Transverse colon (tissue), 4 donors: ENCODE results near the gene GRAP2. TPM values are rescaled to one million over a fixed set of nuclear protein-coding genes. Genes with fewer than 3 reads are reported as not detected.
A peak's percentile ranks its signal among the peaks of the same experiment; 100 is the strongest.

Source experiments
- DNase-seq: peaks from one replicate; pipeline ENCODE4 v3.0.0-alpha.2; 2019
- H3K27ac ChIP-seq, 4 donors: fragments of 200-600 bp; sonication (generic); 2 replicates each; pipeline ENCODE4 v1.5.1; 2016 to 2018; ENCODE audit warnings: inconsistent platforms in 4 of 4
- H3K27me3 ChIP-seq: fragments of 200-600 bp; sonication (generic); 2 replicates; pipeline ENCODE4 v1.5.1; 2017; ENCODE audit warnings: inconsistent platforms
- H3K36me3 ChIP-seq, 4 donors: fragments of 200-600 bp; sonication (generic); 2 replicates each; pipeline ENCODE4 v1.5.1; 2017 to 2019; ENCODE audit warnings: inconsistent platforms in 4 of 4
- H3K4me1 ChIP-seq, 4 donors: fragments of 200-600 bp; sonication (generic); 2 replicates each; pipeline ENCODE4 v1.5.1; 2017 to 2020; ENCODE audit warnings: inconsistent platforms in 4 of 4
- H3K4me3 ChIP-seq, 4 donors: fragments of 200-600 bp; sonication (generic); 1 replicate in 1 of 4; 2 replicates in 3 of 4; pipeline versions ENCODE4 v1.5.1 to v1.6.1; 2017 to 2019; ENCODE audit warnings: inconsistent platforms in 4 of 4
- H3K9me3 ChIP-seq, 2 donors: fragments of 200-600 bp; sonication (generic); 2 replicates each; pipeline ENCODE4 v1.5.1; 2017 to 2019; ENCODE audit warnings: inconsistent platforms in 2 of 2
- EP300 ChIP-seq: sonication (generic); formaldehyde crosslinking; IDR thresholded peaks from one replicate; pipeline ENCODE4 v1.6.1; 2017; ENCODE audit warnings: antibody characterized with exemption, low read depth
- POLR2A ChIP-seq: fragments of 450-650 bp; IDR thresholded peaks from one replicate; pipeline ENCODE4 v1.6.1; 2016; ENCODE audit warnings: antibody characterized with exemption, mild to moderate bottlenecking, moderate library complexity
- POLR2AphosphoS5 ChIP-seq, 3 donors: sonication (generic); formaldehyde crosslinking; IDR thresholded peaks; one replicate each; pipeline ENCODE4 v1.6.1; 2016; ENCODE audit warnings: antibody characterized with exemption in 3 of 3
- WGBS, 2 donors: methylation state at CpG; one replicate each; pipeline ENCODE4 v1.1.5; 2018; ENCODE audit warnings: low coverage in 1 of 2; 5-methylcytosine and 5-hydroxymethylcytosine counted together
- in situ Hi-C, 4 donors: fragments of 200-750 bp; cut with MboI; loops; one replicate each; pipeline versions ENCODE4 v1.15.0 to v1.15.1; 2017; ENCODE audit warnings: low sequenced_read_pairs in 3 of 4, low pct_ligation_motif_present in 1 of 4, low pct_unique_long_range_greater_than_20kb in 1 of 4
- intact Hi-C: fragments of 100-400 bp; cut with DNase I; formaldehyde crosslinking; loops from one replicate; pipeline ENCODE4 v1.15.1; 2023; ENCODE audit warnings: low total_unique reads
- total RNA-seq, 4 donors: library from RNA; depleted of rRNA; stranded (reverse); fragments of >200 nt; gene quantifications; one replicate each; pipeline ENCODE4 v1.1.0, GENCODE V29; 2016
- TF ChIP-seq, protein P1 (sequence below), 5 experiments: fragments of 200-600 bp in 3 of 5; fragments of 450-650 bp in 2 of 5; sonication (generic) in 3 of 5; IDR thresholded peaks; 1 replicate in 2 of 5; 2 replicates in 3 of 5; pipeline ENCODE4 v1.5.1; 2016 to 2017; ENCODE audit warnings: antibody characterized with exemption in 5 of 5, inconsistent platforms in 3 of 5, mild to moderate bottlenecking in 2 of 5, moderate library complexity in 1 of 5

GRAP2 gene
- 10 to 100 TPM in 1 of 4 donors, 1 to 10 TPM in 2, under 1 TPM in 1; 0.60 to 28.4 (median 4.9) TPM for total RNA-seq

DNA sequence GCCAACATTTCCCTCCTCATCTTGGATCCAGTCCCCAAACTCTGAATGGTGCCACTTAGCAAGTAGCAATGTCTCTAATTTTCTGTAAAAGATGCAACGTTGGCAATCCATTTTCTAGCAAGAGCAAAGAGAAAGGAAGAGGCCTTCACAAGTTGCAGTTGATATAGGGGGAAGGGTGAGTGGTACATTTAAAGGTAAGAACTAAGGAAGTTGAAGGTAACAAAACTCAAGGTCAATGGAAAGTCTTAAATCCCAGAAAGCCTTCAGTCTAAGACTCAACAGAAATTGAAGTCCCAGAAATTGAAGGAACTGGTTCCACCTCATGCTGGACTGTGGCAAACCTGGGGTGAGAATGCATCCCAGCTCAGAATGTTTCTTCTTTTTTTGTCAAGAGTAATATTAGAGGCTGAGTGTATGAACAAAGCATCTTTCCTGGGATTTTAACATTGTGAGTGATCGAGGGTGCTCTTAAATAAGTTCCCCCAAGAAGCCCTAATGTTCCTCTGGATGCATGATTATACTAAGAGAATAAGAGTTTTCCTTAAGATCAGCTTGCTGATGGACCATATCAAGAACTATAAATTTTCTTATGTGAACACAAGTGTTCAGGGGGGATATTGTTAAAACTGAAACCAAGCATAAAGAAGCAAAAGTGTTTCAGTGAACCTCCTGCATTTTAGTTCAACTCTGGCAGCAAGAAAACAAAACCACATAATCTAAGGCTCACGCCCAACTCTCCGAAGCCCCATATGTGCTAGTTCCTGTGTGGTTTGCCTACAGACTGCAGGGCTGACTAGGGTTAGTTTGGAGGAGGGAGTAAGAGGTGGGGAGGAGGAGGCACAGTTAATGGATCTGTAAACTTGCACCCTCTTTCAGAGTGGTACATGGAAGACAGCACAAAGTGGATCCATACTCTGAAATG lies at the start of gene GRAP2:
GRAP2 (plus strand) TSS at position 779 of the 922 bp plus-strand sequence. CDS start 46,023 bp downstream, outside the sequence.
- H3K4me1 ChIP-seq = no peaks in the 10 kb centered on the region
- peak within 1 kb of the TSS in 2 of 4 donors; percentile 2 to 27 for H3K4me3 ChIP-seq
- 54 to 83% methylated on average over 1 to 4 of the region's 4 CpGs for WGBS, 2 donors
- no peaks in the 10 kb centered on the region for H3K27me3 ChIP-seq
- peak; percentile 60 for TF ChIP-seq POLR2A
- no peak for TF ChIP-seq EP300
- TF ChIP-seq POLR2AphosphoS5 (IDR thresholded peaks at IDR 0.05) = peak in 2 of 3 donors; percentile 43 to 52
- TF ChIP-seq, protein P1, sequence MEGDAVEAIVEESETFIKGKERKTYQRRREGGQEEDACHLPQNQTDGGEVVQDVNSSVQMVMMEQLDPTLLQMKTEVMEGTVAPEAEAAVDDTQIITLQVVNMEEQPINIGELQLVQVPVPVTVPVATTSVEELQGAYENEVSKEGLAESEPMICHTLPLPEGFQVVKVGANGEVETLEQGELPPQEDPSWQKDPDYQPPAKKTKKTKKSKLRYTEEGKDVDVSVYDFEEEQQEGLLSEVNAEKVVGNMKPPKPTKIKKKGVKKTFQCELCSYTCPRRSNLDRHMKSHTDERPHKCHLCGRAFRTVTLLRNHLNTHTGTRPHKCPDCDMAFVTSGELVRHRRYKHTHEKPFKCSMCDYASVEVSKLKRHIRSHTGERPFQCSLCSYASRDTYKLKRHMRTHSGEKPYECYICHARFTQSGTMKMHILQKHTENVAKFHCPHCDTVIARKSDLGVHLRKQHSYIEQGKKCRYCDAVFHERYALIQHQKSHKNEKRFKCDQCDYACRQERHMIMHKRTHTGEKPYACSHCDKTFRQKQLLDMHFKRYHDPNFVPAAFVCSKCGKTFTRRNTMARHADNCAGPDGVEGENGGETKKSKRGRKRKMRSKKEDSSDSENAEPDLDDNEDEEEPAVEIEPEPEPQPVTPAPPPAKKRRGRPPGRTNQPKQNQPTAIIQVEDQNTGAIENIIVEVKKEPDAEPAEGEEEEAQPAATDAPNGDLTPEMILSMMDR (IDR thresholded peaks at IDR 0.05) = no peak
- H3K36me3 ChIP-seq = no peaks in the 10 kb centered on the region
- intact Hi-C loops (no loop called here), in situ Hi-C loops (no loop called here)
- H3K9me3 ChIP-seq = no peaks in the 10 kb centered on the region
- DNase-seq = peak; percentile 32
- peak within 1 kb of the TSS; percentile 7 to 55 (median 30) for H3K27ac ChIP-seq

DNA sequence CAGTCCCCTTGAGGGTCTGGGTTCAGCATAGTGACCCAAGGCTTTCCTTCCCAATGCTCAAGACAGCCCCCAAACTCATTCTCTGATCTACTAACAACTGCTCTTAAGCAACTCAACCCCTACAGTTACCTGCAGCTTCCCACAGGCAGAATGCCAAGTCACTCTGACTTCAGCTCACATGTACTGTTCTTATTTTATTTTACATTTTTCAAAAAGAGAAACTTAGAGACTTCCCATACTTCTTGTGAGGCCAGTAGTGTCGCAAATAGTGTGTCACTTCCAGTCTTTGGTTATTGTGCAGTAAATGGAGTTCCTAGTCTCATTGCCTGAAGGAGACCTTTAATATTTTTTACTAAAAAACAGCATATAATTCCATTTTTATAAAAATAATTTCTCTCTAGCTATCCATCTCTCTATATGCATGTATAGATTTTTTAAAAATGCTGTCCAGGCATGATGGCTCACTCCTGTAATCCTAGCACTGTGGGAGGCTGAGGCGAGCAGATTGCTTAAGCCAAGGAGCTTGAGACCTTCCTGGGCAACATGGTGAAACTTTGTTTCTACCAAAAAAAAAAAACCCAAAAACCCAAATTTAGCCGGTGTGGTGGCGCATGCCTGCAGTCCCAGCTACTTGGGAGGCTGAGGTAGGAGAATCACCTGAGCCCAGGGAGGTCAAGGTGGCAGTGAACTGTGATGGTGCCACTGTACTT lies 49.1 kb upstream of the GRAP2 start:
- Histone ChIP-seq H3K36me3 (no peaks in the 10 kb centered on the region), H3K4me3 (no peak overlapping the region), H3K9me3 (no peaks in the 10 kb centered on the region), H3K27ac (no peak overlapping the region), H3K27me3 (peaks cover 32% of the 10 kb centered on the region), H3K4me1 (no peaks in the 10 kb centered on the region)
- in situ Hi-C loops = no loop called here
- TF ChIP-seq EP300 = no peak
- TF ChIP-seq POLR2AphosphoS5 (IDR thresholded peaks at IDR 0.05) = no peak
- TF ChIP-seq, protein P1 (IDR thresholded peaks at IDR 0.05) = no peak
- no peak for TF ChIP-seq POLR2A
- 97 to 98% methylated on average over 4 of the region's 4 CpGs for WGBS, 2 donors
- DNase-seq = no peak
- intact Hi-C loops = no loop called here

DNA sequence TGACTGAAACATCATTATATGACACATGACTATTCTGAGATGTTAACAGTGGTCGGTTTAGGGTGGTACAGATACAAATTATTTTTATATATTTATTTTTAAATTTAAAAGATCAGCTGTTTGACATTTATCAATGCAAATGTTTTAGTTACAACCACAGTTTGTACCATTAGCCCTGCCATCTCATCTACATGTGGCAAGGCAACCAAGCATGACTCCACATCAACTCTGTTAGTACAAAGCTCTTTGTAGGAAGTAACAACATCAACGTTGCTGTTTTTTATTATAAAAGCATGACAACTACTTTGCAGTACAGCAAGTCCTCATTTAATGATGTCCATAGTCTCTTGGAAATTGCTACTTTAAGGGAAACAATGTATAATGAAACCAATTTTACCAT lies 48.1 kb upstream of the GRAP2 start:
- WGBS, 2 donors = 68 to 78% methylated on average over 2 of the region's 2 CpGs
- intact Hi-C loops (no loop called here), in situ Hi-C loops (no loop called here)

More for the DNA sequence above, 48.1 kb upstream of the GRAP2 start:
- no peak for DNase-seq
- H3K9me3 ChIP-seq = no peaks in the 10 kb centered on the region
- H3K4me1 ChIP-seq = no peaks in the 10 kb centered on the region
- no peaks in the 10 kb centered on the region for H3K36me3 ChIP-seq
- TF ChIP-seq EP300 = no peak
- no peak for TF ChIP-seq POLR2AphosphoS5 (IDR thresholded peaks at IDR 0.05)
- TF ChIP-seq, protein P1 (IDR thresholded peaks at IDR 0.05) = no peak
- no peak for TF ChIP-seq POLR2A
- H3K27me3 ChIP-seq = peaks cover 32% of the 10 kb centered on the region
- H3K4me3 ChIP-seq = no peak overlapping the region
- H3K27ac ChIP-seq = no peak overlapping the region
